GM10248 (cell line): ENCODE data around the gene OR8D4.

Experiments used
- CTCF ChIA-PET: fragments of 300-600 bp; sonication (Branson Sonifier 250); formaldehyde crosslinking; extraction: SDS; loops from one replicate; lab custom pipeline; 2021; ENCODE audit warnings: antibody characterized with exemption; lab: Yijun Ruan, JAX
- POLR2A ChIA-PET: fragments of 350-650 bp; sonication (Branson Sonifier 250); formaldehyde crosslinking; extraction: SDS; loops from one replicate; lab custom pipeline; 2020; ENCODE audit warnings: antibody characterized with exemption; lab: Yijun Ruan, JAX
- DNase-seq: peaks from one replicate; pipeline ENCODE4 v3.0.0; 2012; ENCODE audit errors: extremely low spot score
- TF ChIP-seq, protein P1 (sequence below): IDR thresholded peaks from 2 replicates; pipeline ENCODE4 v1.5.1; 2012; ENCODE audit warnings: mild to moderate bottlenecking, low read depth; ENCODE audit errors: extremely low read depth, missing control alignments, control extremely low read depth

OR8D4 gene

DNA sequence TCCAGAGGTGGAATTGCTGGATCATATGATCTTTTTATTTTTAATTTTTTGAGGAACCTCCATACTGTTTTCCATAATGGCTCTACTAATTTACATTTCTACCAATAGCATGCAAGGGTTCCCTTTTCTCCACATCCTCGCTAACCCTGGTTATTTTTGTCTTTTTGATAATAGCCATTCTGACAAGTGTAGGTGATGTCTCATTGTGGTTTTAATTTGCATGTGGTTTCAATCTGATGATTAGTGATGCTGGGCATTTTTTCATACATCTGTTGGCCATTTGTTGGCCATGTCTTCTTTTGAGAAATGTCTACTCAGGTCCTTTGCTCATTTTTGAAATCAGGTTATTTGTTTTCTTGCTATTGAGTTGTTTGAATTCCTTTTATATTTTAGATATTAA is 22.1 kb downstream of the OR8D4 start:
- TF ChIP-seq, protein P1, sequence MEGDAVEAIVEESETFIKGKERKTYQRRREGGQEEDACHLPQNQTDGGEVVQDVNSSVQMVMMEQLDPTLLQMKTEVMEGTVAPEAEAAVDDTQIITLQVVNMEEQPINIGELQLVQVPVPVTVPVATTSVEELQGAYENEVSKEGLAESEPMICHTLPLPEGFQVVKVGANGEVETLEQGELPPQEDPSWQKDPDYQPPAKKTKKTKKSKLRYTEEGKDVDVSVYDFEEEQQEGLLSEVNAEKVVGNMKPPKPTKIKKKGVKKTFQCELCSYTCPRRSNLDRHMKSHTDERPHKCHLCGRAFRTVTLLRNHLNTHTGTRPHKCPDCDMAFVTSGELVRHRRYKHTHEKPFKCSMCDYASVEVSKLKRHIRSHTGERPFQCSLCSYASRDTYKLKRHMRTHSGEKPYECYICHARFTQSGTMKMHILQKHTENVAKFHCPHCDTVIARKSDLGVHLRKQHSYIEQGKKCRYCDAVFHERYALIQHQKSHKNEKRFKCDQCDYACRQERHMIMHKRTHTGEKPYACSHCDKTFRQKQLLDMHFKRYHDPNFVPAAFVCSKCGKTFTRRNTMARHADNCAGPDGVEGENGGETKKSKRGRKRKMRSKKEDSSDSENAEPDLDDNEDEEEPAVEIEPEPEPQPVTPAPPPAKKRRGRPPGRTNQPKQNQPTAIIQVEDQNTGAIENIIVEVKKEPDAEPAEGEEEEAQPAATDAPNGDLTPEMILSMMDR = no peak
- ChIA-PET POLR2A (no interaction called here), CTCF (no interaction called here)
- DNase-seq = no peak

DNA sequence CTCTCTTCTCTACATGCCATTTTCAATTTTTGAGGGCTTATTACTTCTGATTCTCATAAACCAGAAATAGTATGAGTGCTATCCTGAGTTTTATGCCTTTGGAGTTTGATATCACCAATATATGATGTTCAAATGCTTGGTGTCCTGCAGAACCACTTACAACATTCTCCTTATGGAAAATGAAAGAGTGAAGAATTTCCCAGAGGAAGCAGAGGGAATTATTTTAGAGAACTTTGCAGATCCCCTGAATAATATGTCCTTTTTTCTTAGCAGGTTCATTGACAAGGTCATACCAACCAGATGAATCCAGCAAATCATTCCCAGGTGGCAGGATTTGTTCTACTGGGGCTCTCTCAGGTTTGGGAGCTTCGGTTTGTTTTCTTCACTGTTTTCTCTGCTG is 37.4 kb downstream of the OR8D4 start, which contains the start of gene OR4D5:
Gene OR4D5 (plus strand): TSS at position 301 of the 400 bp plus-strand sequence. CDS start 0 bp downstream, at position 301.
- ChIA-PET CTCF (no interaction called here), POLR2A (no interaction called here)
- no peak for DNase-seq
- TF ChIP-seq, protein P1 = no peak

DNA sequence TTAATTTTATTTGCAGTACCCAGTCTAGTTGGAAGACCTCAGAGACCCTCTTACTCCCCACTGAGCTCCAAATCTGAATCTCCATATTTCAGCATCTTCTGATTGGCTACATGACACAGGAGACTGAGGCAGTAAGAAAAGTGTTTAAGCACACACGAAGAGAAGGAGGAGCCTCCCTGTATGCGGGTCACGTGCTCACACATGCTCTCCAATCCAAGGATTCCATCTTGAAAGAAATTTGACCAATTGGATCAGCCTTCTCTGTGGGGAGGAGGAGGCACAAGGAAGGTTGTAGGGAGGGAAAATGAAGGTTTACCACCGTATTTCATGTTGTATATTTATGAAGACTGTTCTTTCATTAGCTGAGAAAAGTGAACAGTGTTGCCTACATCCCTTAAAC is 40.4 kb downstream of the OR8D4 start:
- POLR2A ChIA-PET = no interaction called here
- CTCF ChIA-PET = no interaction called here
- TF ChIP-seq, protein P1 = no peak
- DNase-seq = no peak

DNA sequence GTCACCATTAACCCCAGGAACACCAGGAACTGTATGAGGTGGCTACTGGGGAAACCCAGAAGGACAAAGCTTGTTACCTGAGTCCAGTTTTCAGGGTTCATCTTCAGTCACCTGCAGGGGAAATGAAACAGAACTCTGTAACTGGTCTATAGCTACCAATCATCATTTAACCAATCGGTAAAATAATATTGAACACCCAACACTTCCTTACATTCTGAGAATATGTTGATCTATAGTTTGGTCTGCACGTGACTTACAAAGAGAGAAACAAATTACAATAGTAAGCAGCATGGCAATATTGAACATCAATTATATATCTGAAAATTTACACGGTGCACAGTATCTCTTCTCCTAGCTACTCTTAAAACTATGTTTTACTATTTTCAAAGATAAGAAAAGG is 41.8 kb downstream of the OR8D4 start, which contains the start of gene OR6T1:
Gene OR6T1 (minus strand): TSS at position 101 of the 400 bp plus-strand sequence. CDS start 0 bp downstream, at position 101.
- ChIA-PET CTCF (interaction anchor here (1.2 to 1.7 kb wide), 3 partner anchors 9 to 15 kb away, joined by 3 to 4 read pairs (median 4); no protein-coding TSS in a partner anchor), POLR2A (no interaction called here)
- TF ChIP-seq, protein P1 = no peak
- DNase-seq = no peak

DNA sequence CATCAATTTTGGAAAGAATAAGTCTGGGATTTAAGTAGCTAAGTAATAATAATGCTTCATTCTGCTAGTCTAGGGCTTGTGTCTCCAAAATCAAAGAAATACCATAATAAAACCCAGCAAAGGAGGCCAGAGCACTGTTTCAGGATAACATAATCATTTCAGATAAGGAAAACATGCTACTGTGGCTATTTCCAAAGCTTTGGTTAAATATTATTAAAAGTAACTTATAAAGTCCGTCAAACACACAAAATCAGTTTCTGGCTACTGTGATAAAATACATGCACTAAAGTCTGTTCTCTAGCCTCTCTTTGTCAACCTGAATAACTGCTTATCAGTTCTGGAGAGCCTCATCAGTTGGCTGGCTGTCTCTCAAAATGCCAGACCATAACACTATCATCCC is 43.2 kb downstream of the OR8D4 start:
- POLR2A ChIA-PET = no interaction called here
- CTCF ChIA-PET = interaction anchor here (1.7 kb wide), 1 partner anchor 11 kb away, joined by 4 read pairs; no protein-coding TSS in a partner anchor
- TF ChIP-seq, protein P1 = no peak
- DNase-seq = no peak

DNA sequence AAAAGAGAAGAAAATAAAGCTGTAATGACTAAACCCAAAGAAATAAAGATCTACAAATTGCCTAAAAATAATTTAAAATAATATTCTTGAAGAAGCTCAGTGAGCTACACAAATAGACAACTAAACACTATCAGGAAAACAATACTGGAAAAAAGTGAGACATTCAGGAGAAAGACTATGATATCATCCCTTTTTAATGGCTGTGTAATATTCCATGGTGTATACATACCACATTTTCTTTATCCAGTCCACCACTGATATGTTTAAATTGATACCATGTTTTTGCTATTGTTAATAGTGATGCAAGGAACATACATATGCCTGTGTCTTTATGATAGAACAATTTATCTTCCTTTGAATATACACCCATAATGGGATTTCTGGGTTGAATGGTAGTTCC is 54.8 kb downstream of the OR8D4 start:
- ChIA-PET CTCF (no interaction called here), POLR2A (no interaction called here)
- no peak for DNase-seq
- TF ChIP-seq, protein P1 = no peak
